Hindlimb muscle (tissue), 1 donor: Measurements from ENCODE around the gene FADS2. TPM values are rescaled to one million over a fixed set of nuclear protein-coding genes. Genes with fewer than 3 reads are reported as not detected.

Experiments
- DNase-seq: peaks from one replicate; pipeline ENCODE4 v3.0.0-alpha.2; 2013
- polyA plus RNA-seq: library from polyadenylated mRNA; unstranded; fragments of 120-200 nt; gene quantifications from one replicate; pipeline ENCODE4 v1.2.1, GENCODE V29; 2013; ENCODE audit not compliant: insufficient read length

FADS2 gene
- polyA plus RNA-seq, 1 donor = 77.5 TPM

- DNase-seq = no peak
Observed at GRCh38 chr11:61847914-61848581, 19.9 kb downstream of the FADS2 start.

GRCh38 chr11:61848631-61849030 is 20.5 kb downstream of the FADS2 start:
- DNase-seq = no peak

- DNase-seq = no peak
Observed at GRCh38 chr11:61850687-61851086, 22.6 kb downstream of the FADS2 start.

GRCh38 chr11:61851113-61851899 is 23.2 kb downstream of the FADS2 start:
- DNase-seq = no peak

- DNase-seq = no peak
Observed at GRCh38 chr11:61851900-61852295, 23.8 kb downstream of the FADS2 start.

GRCh38 chr11:61853698-61854169 is 25.6 kb downstream of the FADS2 start:
- no peak for DNase-seq

- no peak for DNase-seq
Observed at GRCh38 chr11:61854206-61854895, 26.3 kb downstream of the FADS2 start.

DNA sequence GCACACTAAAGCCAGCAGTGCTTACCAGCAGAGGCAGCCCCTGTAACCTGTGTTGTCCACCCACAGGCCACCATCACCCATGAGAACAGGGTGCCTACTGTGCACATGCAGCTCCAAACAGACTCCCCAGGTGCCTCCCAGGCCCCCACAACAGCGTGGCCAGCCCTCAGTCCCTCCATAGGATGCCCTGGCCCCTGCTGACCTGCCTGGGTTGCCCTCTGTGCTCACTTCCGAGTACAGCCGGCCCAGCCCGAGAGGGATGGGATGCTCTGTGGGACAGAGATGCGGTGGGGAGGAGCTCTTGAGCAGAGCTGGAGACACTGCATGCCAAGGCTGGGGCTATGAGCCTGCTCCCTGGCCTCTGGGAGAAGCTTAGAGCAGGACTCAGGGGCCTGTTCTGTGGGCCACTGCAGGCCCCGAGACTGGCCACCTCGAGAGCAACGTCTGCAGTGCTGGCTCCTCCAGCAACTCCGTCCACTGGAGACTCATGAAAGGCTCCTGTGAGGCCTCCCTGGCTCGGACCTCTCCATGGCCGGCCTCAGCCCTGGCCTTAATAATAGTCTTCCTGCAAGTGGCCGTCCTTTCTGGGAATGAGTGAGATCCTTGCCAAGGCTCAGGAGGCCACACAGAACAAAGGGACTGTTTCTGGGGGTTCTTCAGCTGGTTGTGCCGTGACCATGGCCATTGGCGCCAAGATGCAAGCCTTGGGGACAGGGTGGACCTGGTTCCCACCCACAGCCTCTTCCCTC is 27.0 kb downstream of the FADS2 start:
- no peak for DNase-seq

DNA sequence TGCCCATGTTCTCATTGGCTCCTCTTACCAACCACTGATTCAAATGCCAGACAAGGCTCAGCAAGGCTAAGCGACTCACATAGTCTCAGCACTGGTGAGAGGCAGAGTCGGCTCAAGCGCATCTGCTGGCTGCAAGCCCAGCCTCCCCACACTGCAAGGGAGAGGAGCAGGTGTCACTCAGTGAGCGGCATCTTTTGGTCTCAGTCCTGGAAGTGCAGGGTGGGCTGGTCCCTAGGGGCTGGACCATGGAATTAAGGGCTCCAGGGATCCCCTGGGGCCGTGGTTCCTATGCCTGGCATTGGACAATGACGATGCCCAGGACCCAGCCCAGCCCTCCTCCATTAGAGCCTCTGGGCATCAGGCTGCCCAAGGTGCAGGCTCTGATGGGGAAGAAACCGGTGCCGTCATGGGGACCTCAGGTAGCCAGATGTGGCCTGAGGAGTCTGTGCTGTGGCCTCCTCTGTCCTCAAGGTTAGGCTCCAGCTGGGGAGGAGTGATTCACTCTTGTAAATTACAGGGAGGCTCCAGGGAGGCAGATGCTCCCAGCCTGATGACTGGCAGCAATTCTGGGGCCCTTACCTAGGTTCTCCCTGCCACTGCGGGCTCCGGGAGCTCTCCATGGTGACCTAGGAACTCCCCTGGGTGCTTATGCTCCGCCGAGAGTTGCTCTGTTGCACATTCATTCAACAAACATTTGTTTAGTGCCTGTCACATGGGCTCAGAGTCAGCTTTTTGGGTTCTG is 28.0 kb downstream of the FADS2 start:
- no peak for DNase-seq

- no peak for DNase-seq
Observed at GRCh38 chr11:61860054-61860903, 32.2 kb downstream of the FADS2 start.

- DNase-seq = no peak
Observed at GRCh38 chr11:61861634-61862033, 33.5 kb downstream of the FADS2 start.

GRCh38 chr11:61862714-61863547 is 34.8 kb downstream of the FADS2 start:
- no peak for DNase-seq

DNA sequence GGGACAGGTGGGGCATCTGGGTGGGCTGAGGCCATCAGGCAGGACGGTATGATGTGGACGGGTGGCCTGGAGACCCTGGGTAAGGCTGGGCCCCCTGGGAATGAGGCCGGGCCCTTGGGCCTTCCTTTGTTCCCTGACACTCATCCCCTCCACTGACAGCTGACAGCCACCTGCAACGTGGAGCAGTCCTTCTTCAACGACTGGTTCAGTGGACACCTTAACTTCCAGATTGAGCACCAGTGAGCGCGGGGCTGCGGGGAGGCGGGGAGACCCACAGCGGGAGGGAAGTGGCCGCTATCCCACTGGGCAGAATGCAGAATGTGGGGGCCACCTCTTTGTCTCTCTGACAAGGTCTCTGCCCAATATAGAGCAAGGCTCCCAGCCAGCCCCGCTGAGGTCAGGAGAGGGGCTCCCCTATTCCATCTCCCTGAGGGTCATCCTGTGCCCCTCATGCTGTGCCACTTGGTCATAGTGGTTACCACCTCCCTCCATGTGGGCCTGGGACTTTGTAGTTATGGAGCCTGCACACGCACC is 35.5 kb downstream of the FADS2 start:
- no peak for DNase-seq

- no peak for DNase-seq
Observed at GRCh38 chr11:61864814-61865775, 37.0 kb downstream of the FADS2 start.

DNA sequence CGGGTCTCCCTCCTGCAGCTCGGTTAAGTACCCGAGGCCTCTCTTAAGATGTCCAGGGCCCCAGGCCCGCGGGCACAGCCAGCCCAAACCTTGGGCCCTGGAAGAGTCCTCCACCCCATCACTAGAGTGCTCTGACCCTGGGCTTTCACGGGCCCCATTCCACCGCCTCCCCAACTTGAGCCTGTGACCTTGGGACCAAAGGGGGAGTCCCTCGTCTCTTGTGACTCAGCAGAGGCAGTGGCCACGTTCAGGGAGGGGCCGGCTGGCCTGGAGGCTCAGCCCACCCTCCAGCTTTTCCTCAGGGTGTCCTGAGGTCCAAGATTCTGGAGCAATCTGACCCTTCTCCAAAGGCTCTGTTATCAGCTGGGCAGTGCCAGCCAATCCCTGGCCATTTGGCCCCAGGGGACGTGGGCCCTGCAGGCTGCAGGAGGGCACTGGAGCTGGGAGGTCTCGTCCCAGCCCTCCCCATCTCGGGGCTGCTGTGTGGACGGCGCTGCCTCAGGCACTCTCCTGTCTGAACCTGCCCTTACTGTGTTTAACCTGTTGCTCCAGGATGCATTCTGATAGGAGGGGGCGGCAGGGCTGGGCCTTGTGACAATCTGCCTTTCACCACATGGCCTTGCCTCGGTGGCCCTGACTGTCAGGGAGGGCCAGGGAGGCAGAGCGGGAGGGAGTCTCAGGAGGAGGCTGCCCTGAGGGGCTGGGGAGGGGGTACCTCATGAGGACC is 38.3 kb downstream of the FADS2 start:
- DNase-seq = no peak

- DNase-seq = no peak
Observed at GRCh38 chr11:61866958-61867343, 38.9 kb downstream of the FADS2 start.

- no peak for DNase-seq
Observed at GRCh38 chr11:61868571-61869428, 40.7 kb downstream of the FADS2 start.
